T follicular helper cell (primary cell): ENCODE measurements around the gene CIT.
"Not testable (repeated sequence)": the region's sequence is repeated elsewhere in the genome, so short reads cannot be mapped to it uniquely, and the experiment has no call there.

ENCODE experiments used
- DNase-seq: peaks from one replicate; pipeline ENCODE4 v3.0.0-alpha.2; 2020; ENCODE audit warnings: low read depth

The CIT gene

GRCh38 chr12:119678459-119678858 is 198.7 kb downstream of the CIT start:
- DNase-seq = no peak

GRCh38 chr12:119676573-119676972 is 200.5 kb downstream of the CIT start:
- DNase-seq = no peak

- no peak for DNase-seq
These were observed 201.1 kb downstream of the CIT start for GRCh38 chr12:119676022-119676421.

- no peak for DNase-seq
These were observed 202.6 kb downstream of the CIT start for GRCh38 chr12:119674560-119674959.

GRCh38 chr12:119673634-119674033 is 203.5 kb downstream of the CIT start:
- DNase-seq = no peak

GRCh38 chr12:119672194-119672593 is 204.9 kb downstream of the CIT start:
- DNase-seq = no peak

GRCh38 chr12:119671070-119671469 is 206.1 kb downstream of the CIT start:
- DNase-seq = no peak

- DNase-seq = no peak
These were observed 207.2 kb downstream of the CIT start for GRCh38 chr12:119669744-119670472.

- no peak for DNase-seq
These were observed 208.7 kb downstream of the CIT start for GRCh38 chr12:119668324-119668841.

GRCh38 chr12:119667577-119668323 is 209.4 kb downstream of the CIT start, which contains the start of gene PRKAB1:
TSS of gene PRKAB1 (plus strand) at chr12:119668133. CDS start at chr12:119668245, 112 bp downstream.
- DNase-seq = peak; percentile 88

- DNase-seq = no peak
These were observed 210.1 kb downstream of the CIT start for GRCh38 chr12:119666900-119667576.

- no peak for DNase-seq
These were observed 210.8 kb downstream of the CIT start for GRCh38 chr12:119666226-119666795.

- DNase-seq = no peak
These were observed 211.8 kb downstream of the CIT start for GRCh38 chr12:119665164-119665929.

GRCh38 chr12:119664642-119665041 is 212.5 kb downstream of the CIT start:
- no peak for DNase-seq

GRCh38 chr12:119661882-119662281 is 215.2 kb downstream of the CIT start:
- DNase-seq = no peak

- no peak for DNase-seq
These were observed 217.0 kb downstream of the CIT start for GRCh38 chr12:119660076-119660475.

- DNase-seq = peak; percentile 19
These were observed 217.7 kb downstream of the CIT start for GRCh38 chr12:119659289-119659897.

GRCh38 chr12:119658166-119658565 is 219.0 kb downstream of the CIT start:
- not testable (repeated sequence) for DNase-seq

GRCh38 chr12:119657001-119657400 is 220.1 kb downstream of the CIT start:
- DNase-seq = not testable (repeated sequence)

GRCh38 chr12:119652665-119653064 is 224.5 kb downstream of the CIT start:
- DNase-seq = no peak
